Right forelimb (tissue), 1 donor: ENCODE measurements around the gene SLC9A3.

Experiments
- DNase-seq: peaks from one replicate; pipeline ENCODE4 v3.0.0-alpha.2; 2018

The SLC9A3 gene

GRCh38 chr5:554284-554988 lies 30.2 kb upstream of the SLC9A3 start:
- peak; percentile 7 for DNase-seq

GRCh38 chr5:553874-554273 lies 29.6 kb upstream of the SLC9A3 start:
- peak; percentile 9 for DNase-seq

GRCh38 chr5:551406-551805 lies 27.2 kb upstream of the SLC9A3 start:
- no peak for DNase-seq

GRCh38 chr5:549229-549628 lies 25.0 kb upstream of the SLC9A3 start:
- no peak for DNase-seq

- DNase-seq: no peak
Measured at GRCh38 chr5:548256-548655, 24.0 kb upstream of the SLC9A3 start.

- no peak for DNase-seq
Measured at GRCh38 chr5:547086-547924, 23.1 kb upstream of the SLC9A3 start.

GRCh38 chr5:546376-546908 lies 22.2 kb upstream of the SLC9A3 start:
- no peak for DNase-seq

GRCh38 chr5:545641-546375 lies 21.6 kb upstream of the SLC9A3 start:
- no peak for DNase-seq

GRCh38 chr5:544675-545355 lies 20.6 kb upstream of the SLC9A3 start:
- DNase-seq: no peak

GRCh38 chr5:543755-544674 lies 19.8 kb upstream of the SLC9A3 start:
- DNase-seq: no peak

GRCh38 chr5:543351-543750 lies 19.1 kb upstream of the SLC9A3 start:
- DNase-seq: no peak

- no peak for DNase-seq
Measured at GRCh38 chr5:542319-543311, 18.4 kb upstream of the SLC9A3 start.

- no peak for DNase-seq
Measured at GRCh38 chr5:541539-542318, 17.5 kb upstream of the SLC9A3 start.

- DNase-seq: no peak
Measured at GRCh38 chr5:540906-541538, 16.8 kb upstream of the SLC9A3 start.

GRCh38 chr5:540071-540905 lies 16.0 kb upstream of the SLC9A3 start:
- no peak for DNase-seq

- no peak for DNase-seq
Measured at GRCh38 chr5:539469-540070, 15.3 kb upstream of the SLC9A3 start.

GRCh38 chr5:538801-539468 lies 14.7 kb upstream of the SLC9A3 start:
- DNase-seq: no peak
